ENCODE data around the gene MEGF8.

Gene MEGF8

GRCh38 chr19:42388851-42389489 is 63.5 kb downstream of the MEGF8 start:
- no peak overlapping the region for H3K4me2 ChIP-seq (ENCODE audit: low read length)
- no peaks in the 10 kb centered on the region for H4K20me1 ChIP-seq (ENCODE audit: insufficient read depth, low read length)
- H3K27me3 ChIP-seq (ENCODE audit: low read depth, low read length), result peaks cover 28% of the 10 kb centered on the region
- no peak overlapping the region for H2AFZ ChIP-seq (ENCODE audit: low read depth, low read length)
- no peak overlapping the region for H3K27ac ChIP-seq (ENCODE audit: low read length)
- peaks cover 3% of the 10 kb centered on the region; the same call in 1 of the 2 replicates for H3K4me1 ChIP-seq (ENCODE audit: low read length)
- H3K79me2 ChIP-seq (ENCODE audit: low read length), result no peaks in the 10 kb centered on the region
- H3K4me3 ChIP-seq (ENCODE audit: low read length), result no peak overlapping the region
- H3K36me3 ChIP-seq (replicated peaks; ENCODE audit: low read depth, low read length), result no peaks in the 10 kb centered on the region
- H3K9me3 ChIP-seq (ENCODE audit: insufficient read depth, low read length), result no peaks in the 10 kb centered on the region
- H3K9ac ChIP-seq (ENCODE audit: low read length), result no peak overlapping the region
- no peak for TF ChIP-seq CTCF (IDR thresholded peaks at IDR 0.05; ENCODE audit: low read depth, low read length)
- no peak for TF ChIP-seq EZH2phosphoT487 (IDR thresholded peaks at IDR 0.05; ENCODE audit: low read depth)

GRCh38 chr19:42389899-42390298 is 64.5 kb downstream of the MEGF8 start, which contains the start of gene CNFN:
Gene CNFN (minus strand): TSS chr19:42390297. CDS start chr19:42389037, 1,260 bp downstream.
- Histone ChIP-seq H3K4me2 (ENCODE audit: low read length) (no peak within 1 kb of the TSS), H3K36me3 (replicated peaks; ENCODE audit: low read depth, low read length) (no peaks in the 10 kb centered on the region), H3K9me3 (ENCODE audit: insufficient read depth, low read length) (no peaks in the 10 kb centered on the region), H3K27me3 (ENCODE audit: low read depth, low read length) (peaks cover 28% of the 10 kb centered on the region), H2AFZ (ENCODE audit: low read depth, low read length) (no peak within 1 kb of the TSS), H4K20me1 (ENCODE audit: insufficient read depth, low read length) (no peaks in the 10 kb centered on the region), H3K4me3 (ENCODE audit: low read length) (no peak within 1 kb of the TSS), H3K79me2 (ENCODE audit: low read length) (no peaks in the 10 kb centered on the region), H3K27ac (ENCODE audit: low read length) (no peak within 1 kb of the TSS), H3K9ac (ENCODE audit: low read length) (no peak within 1 kb of the TSS), H3K4me1 (ENCODE audit: low read length) (peaks cover 3% of the 10 kb centered on the region; the same call in 1 of the 2 replicates)
- TF ChIP-seq EZH2phosphoT487 (IDR thresholded peaks at IDR 0.05; ENCODE audit: low read depth) (no peak), CTCF (IDR thresholded peaks at IDR 0.05; ENCODE audit: low read depth, low read length) (no peak)

- H3K9me3 ChIP-seq (ENCODE audit: insufficient read depth, low read length), result no peaks in the 10 kb centered on the region
- no peaks in the 10 kb centered on the region for H3K36me3 ChIP-seq (replicated peaks; ENCODE audit: low read depth, low read length)
- H4K20me1 ChIP-seq (ENCODE audit: insufficient read depth, low read length), result no peaks in the 10 kb centered on the region
- no peaks in the 10 kb centered on the region; the same call in 1 of the 2 replicates for H3K79me2 ChIP-seq (ENCODE audit: low read length)
- no peak overlapping the region for H3K9ac ChIP-seq (ENCODE audit: low read length)
- peaks cover 8% of the 10 kb centered on the region for H3K4me1 ChIP-seq (ENCODE audit: low read length)
- H3K4me2 ChIP-seq (ENCODE audit: low read length), result no peak overlapping the region
- no peak for TF ChIP-seq EZH2phosphoT487 (IDR thresholded peaks at IDR 0.05; ENCODE audit: low read depth)
- TF ChIP-seq CTCF (IDR thresholded peaks at IDR 0.05; ENCODE audit: low read depth, low read length), result no peak
- no peak overlapping the region for H3K4me3 ChIP-seq (ENCODE audit: low read length)
- no peak overlapping the region for H2AFZ ChIP-seq (ENCODE audit: low read depth, low read length)
- H3K27me3 ChIP-seq (ENCODE audit: low read depth, low read length), result peaks cover 22% of the 10 kb centered on the region
- H3K27ac ChIP-seq (ENCODE audit: low read length), result no peak overlapping the region
These were observed 66.7 kb downstream of the MEGF8 start for GRCh38 chr19:42392165-42392564.

- H4K20me1 ChIP-seq (ENCODE audit: insufficient read depth, low read length), result no peaks in the 10 kb centered on the region
- H3K79me2 ChIP-seq (ENCODE audit: low read length), result peaks cover 8% of the 10 kb centered on the region
- H2AFZ ChIP-seq (ENCODE audit: low read depth, low read length), result no peak overlapping the region
- no peak overlapping the region for H3K9ac ChIP-seq (ENCODE audit: low read length)
- no peak overlapping the region for H3K27ac ChIP-seq (ENCODE audit: low read length)
- TF ChIP-seq EZH2phosphoT487 (IDR thresholded peaks at IDR 0.05; ENCODE audit: low read depth) (no peak), CTCF (IDR thresholded peaks at IDR 0.05; ENCODE audit: low read depth, low read length) (no peak)
- H3K27me3 ChIP-seq (ENCODE audit: low read depth, low read length), result peaks cover 19% of the 10 kb centered on the region
- no peaks in the 10 kb centered on the region for H3K9me3 ChIP-seq (ENCODE audit: insufficient read depth, low read length)
- no peak overlapping the region for H3K4me3 ChIP-seq (ENCODE audit: low read length)
- H3K36me3 ChIP-seq (replicated peaks; ENCODE audit: low read depth, low read length), result no peaks in the 10 kb centered on the region
- H3K4me2 ChIP-seq (ENCODE audit: low read length), result no peak overlapping the region
- peaks cover 14% of the 10 kb centered on the region for H3K4me1 ChIP-seq (ENCODE audit: low read length)
These were observed 69.3 kb downstream of the MEGF8 start for GRCh38 chr19:42394751-42395150.
